ENCODE results near the gene ZMYND10.

DNA sequence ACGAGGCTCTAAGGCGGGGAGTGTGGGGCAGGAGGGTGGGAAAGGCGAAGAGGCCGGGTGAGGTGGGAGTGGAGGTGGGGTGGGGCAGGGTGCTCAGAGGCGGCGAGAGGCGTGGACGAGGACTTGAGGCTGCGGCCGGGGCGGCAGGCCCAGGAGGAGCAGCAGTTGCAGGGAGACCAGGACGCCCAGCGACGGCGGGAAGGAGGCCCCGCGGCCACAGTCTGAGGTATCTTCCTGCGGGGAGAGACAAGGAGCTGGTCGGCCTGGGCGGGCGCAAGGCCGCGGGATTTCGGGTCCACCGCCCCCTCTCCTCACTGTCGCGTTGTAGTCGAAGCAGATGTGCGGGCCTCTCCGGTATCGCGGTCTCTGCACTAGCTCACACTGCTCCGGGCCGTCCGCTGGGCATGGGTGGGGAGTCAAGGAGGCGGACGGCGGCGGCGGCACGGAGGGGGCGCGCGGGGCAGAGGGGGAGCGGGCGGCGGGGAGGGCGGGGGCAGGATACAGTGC, 19.1 kb upstream of the ZMYND10 start:
- TF ChIP-seq, protein P1, sequence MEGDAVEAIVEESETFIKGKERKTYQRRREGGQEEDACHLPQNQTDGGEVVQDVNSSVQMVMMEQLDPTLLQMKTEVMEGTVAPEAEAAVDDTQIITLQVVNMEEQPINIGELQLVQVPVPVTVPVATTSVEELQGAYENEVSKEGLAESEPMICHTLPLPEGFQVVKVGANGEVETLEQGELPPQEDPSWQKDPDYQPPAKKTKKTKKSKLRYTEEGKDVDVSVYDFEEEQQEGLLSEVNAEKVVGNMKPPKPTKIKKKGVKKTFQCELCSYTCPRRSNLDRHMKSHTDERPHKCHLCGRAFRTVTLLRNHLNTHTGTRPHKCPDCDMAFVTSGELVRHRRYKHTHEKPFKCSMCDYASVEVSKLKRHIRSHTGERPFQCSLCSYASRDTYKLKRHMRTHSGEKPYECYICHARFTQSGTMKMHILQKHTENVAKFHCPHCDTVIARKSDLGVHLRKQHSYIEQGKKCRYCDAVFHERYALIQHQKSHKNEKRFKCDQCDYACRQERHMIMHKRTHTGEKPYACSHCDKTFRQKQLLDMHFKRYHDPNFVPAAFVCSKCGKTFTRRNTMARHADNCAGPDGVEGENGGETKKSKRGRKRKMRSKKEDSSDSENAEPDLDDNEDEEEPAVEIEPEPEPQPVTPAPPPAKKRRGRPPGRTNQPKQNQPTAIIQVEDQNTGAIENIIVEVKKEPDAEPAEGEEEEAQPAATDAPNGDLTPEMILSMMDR (conservative IDR thresholded peaks at IDR 0.05 in 1 of 2, IDR thresholded peaks at IDR 0.05 in 1 of 2; ENCODE audit: extremely low read depth in 1 of 2, insufficient read depth in 1 of 2, low read depth in 1 of 2, low read length in 2 of 2): no peak
- TF ChIP-seq EZH2 (IDR thresholded peaks at IDR 0.05; ENCODE audit: borderline replicate concordance, low read length): no peak
